ENCODE data around the gene UBASH3A.

Gene UBASH3A, protein sequence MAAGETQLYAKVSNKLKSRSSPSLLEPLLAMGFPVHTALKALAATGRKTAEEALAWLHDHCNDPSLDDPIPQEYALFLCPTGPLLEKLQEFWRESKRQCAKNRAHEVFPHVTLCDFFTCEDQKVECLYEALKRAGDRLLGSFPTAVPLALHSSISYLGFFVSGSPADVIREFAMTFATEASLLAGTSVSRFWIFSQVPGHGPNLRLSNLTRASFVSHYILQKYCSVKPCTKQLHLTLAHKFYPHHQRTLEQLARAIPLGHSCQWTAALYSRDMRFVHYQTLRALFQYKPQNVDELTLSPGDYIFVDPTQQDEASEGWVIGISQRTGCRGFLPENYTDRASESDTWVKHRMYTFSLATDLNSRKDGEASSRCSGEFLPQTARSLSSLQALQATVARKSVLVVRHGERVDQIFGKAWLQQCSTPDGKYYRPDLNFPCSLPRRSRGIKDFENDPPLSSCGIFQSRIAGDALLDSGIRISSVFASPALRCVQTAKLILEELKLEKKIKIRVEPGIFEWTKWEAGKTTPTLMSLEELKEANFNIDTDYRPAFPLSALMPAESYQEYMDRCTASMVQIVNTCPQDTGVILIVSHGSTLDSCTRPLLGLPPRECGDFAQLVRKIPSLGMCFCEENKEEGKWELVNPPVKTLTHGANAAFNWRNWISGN

DNA sequence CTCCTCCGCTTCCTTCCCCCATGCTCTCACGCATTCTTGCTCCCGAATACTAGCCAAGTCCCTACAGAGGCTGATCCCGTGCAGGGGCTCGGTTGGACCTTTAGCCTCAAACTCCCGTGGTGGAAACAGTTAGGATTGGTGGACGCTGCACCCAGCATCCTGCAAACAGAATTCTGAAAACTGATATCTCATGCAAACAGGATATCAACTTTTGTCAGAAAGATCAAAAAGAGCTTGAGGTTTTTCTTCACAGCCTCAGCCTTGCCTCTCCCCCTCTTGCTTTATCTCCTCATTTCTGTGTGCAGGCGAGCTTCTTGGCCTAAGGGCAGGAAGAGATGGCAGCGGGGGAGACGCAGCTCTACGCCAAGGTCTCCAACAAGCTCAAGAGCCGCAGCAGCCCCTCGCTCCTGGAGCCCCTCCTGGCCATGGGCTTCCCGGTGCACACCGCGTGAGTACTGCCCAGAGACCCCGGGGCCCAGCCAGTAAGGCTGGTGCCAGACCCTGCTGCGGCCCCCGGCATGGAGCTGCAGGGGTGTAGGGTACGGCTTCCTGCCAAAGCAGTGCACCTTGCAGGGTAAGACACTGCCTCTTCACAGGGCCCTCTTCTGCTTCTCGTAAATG, at the start of gene UBASH3A:
Gene UBASH3A (plus strand): TSS at position 292 of the 621 bp plus-strand sequence. CDS start 44 bp downstream, at position 336.
- no peak for DNase-seq (ENCODE audit: low read depth)

DNA sequence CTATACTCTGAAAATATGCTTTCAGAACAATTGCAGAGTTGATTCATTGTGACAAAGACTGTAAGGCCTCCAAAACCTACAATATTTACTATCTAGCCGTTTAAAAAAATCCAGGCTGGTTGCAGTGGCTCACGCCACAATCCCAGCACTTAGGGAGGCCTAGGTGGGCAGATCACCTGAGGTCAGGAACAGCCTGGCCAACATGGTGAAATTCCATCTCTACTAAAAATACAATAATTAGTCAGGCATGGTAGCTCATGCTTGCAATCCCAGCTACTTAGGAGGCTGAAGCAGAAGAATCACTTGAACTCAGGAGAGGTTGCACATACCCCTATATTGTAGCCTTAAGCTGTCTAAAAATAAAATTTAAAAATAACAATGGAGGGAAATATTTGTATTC, 47.7 kb upstream of the UBASH3A start:
- DNase-seq (ENCODE audit: low read depth) = no peak

DNA sequence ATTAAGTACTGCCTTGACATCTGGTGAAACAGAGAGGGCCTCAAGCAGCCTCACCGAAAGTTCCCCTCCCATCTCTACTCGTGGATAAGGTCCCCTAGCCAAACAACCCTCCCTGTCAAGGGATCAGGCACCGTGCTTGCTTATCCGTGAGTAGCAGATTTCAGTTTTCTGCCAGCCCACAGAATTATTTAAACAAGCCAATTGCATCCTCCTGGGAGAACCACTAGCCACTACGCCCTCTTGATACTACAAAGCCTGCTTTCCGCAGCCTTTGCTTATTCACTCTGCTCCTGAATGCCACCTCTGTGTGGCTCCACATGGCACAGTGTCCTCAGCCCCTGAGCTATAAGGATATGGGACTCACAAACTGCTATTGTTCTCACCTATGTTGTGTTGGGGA, 47.1 kb upstream of the UBASH3A start:
- DNase-seq (ENCODE audit: low read depth) = no peak

DNA sequence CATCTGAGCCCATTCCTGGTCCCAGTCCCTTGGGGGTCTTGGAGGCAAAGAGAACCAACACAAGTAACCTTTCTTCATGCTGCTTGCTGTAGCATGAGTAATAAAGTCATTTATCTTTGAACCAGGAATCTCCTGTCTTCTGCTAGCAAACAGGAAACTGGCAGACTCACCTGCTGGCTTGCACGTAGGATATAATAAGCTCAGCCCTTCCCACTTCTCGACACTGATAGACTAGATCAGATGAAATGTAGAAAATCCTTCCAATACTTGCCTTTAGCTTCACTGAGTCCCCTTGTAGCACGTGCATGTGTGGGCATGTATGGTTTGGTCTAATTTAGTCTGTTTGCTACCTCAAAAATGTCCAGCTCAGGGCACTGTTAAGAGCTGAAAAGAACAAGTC, 46.4 kb upstream of the UBASH3A start:
- no peak for DNase-seq (ENCODE audit: low read depth)

DNA sequence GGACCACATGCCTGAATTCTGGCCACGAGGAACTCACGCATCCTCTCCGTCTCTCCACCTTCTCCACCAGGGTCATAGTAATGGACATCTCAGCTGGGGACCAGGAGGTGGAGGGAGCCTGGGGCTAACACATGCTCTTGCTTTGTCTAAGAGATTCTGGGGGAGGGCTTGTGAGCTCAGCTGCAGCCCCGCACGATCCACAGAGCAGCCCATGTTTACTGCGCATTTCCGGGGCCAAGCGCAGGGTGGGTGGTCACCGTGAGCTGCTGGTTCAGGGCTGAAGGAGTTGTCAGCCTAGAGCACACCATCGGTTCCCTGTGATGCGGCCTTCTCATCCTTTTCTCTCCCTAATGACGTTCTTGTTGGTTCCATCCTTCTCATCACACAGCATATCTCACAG, 45.4 kb upstream of the UBASH3A start:
- DNase-seq (ENCODE audit: low read depth) = no peak

DNA sequence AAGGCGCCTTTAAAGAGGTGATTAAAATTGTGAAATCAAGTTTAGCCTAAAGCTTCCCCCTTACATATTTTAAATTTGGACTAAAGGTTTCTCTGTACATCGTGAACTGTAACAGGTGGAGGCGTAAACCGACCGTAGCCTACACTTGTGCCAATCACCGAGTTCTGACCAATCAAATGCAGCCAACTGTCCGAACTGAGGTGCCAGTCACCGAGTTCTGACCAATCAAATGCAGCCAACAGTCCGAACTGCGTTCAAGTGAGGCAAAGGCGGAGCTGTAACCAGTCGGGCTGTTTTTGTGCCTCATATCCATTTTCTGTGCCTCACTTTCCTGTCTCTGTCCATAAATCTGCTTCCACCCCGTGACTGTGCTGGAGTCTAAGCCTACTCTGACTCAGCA, 44.8 kb upstream of the UBASH3A start:
- no peak for DNase-seq (ENCODE audit: low read depth)

DNA sequence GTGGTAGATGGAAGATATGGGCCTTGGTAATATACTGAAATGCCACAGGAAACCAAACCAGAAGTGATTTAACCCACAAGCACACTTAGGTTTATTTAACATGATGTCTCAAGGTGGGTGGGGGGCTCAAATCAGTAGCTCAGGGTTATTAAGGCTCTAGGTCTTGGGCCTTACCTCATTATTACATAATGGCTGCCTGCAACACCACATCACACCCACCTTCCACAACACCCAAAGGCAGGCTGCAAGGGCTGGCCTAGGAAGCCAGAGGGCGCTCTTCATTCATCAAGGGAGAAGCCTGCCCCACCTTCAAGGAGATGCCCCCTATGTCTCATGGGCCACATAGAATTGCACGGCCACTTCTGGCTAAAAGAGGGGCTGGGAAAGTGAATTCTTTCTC, 43.4 kb upstream of the UBASH3A start:
- no peak for DNase-seq (ENCODE audit: low read depth)

DNA sequence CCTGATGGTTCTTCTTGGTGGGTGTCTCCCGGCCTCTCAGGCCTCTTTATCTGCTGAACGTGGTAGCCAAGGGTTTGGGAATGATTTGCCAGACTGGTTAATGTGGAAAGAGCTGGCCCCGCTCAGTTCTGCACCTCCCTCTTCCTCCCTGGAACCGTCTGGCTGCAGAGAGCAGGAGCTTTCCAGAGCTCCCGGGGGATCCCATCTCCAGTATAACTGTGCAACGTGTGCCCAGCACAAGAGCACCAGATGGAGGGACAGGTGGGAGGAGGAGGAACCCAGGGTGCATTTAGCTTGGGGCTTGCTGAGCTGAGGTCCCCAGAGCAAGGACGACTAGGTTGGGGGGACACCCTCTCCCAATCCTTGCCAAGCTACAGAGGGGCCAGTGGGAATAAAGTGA, 42.4 kb upstream of the UBASH3A start:
- DNase-seq (ENCODE audit: low read depth) = no peak

DNA sequence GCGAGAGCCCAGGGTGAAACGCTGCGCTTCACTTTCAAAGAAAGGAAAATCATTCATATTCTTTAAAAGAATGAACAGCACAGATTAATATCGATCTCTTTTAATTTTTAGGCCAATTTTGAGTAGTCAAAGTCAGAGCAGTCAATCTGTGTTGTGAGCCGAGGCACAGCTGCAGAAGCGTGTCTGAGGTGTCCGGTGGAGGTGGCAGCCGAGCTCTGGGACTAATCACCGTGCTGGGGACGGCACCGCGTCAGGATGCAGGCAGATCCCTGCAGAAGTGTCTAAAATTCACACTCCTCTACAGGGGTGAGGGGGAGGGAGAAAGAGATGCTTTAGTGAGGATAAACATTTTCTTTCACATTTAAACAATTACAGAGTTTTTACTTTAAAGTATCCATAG, 41.5 kb upstream of the UBASH3A start:
- no peak for DNase-seq (ENCODE audit: low read depth)

DNA sequence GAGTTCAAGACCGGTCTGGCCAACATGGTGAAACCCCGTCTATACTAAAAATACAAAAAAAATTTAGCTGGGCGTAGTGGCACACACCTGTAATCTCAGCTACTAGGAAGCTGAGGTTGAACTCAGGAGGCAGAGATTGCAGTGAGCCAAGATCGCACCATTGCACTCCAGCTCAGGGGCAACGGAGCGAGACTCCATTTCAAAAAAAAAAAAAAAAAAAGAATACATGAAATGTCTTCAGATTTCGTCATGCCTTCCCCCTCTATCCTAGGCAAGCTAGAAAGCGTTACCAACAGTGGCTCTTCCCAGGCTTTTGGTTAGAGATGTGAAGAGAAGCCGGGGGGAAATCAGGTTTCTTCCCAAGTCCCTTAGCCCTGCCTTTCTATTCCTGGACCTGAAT, 41.0 kb upstream of the UBASH3A start:
- no peak for DNase-seq (ENCODE audit: low read depth)

DNA sequence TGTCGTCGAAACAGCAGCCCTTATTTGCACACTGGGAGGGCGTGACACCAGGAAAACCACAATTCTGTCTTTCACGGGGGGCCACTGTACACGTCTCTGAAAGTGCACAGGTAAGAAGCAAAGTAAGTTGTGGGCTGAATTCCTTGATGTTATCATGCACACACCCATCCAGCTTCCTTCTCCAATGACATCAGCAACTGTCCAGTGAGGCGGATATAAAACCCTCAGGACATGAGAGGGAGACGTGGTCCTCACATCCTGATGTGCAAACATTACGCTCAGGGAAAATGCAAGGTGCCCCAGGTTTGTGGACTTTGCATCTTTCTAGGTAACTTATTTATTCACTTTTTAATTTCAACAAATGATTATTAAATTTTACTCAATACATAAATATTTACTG, 40.4 kb upstream of the UBASH3A start:
- DNase-seq (ENCODE audit: low read depth) = no peak

DNA sequence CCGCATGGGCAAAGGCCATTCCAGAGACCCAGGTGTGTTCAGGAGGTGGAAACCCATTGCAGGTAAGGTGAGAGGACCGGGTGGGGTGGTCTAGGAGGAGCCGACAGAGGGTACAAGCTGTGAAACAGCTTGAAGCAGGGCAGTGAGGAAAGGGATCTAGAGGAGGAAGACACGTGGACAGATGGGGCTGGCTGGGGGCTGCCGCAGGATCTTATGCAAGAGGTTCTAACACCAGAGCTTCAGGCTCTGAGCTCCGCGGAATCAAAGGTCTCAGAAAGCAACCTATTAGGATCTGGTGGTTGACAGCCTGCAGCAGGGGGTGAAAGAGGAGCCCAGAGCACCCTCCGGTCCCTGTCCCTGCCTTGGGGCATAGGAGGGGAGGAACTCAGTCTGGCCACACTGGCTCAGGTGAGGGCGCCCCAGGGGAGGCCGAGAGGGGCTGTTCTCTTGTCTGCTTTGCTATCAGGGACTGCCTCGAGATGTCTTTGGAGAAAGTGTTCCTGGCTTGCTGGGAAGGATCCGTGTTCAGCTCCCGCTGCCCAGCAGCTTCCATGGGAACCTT, 39.3 kb upstream of the UBASH3A start:
- DNase-seq (ENCODE audit: low read depth) = no peak

DNA sequence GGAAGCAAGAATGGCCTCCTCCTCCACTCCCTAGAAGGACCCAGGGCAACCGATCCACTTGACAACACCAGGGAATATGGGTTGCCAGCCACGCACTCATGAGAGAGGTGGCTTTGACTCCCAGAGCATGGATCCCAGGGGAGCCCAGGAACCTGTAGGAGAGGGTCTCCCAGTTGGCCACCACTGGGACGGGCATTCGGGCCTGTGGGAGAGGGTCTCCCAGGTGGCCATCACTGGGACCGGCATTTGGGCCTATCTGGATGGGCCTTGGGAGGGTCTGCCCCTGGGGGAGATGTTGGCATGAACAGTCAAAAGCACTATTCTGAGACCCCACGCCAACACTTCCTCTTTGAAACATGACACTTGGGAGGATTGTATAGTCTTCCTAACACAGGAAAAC, 37.9 kb upstream of the UBASH3A start:
- no peak for DNase-seq (ENCODE audit: low read depth)

DNA sequence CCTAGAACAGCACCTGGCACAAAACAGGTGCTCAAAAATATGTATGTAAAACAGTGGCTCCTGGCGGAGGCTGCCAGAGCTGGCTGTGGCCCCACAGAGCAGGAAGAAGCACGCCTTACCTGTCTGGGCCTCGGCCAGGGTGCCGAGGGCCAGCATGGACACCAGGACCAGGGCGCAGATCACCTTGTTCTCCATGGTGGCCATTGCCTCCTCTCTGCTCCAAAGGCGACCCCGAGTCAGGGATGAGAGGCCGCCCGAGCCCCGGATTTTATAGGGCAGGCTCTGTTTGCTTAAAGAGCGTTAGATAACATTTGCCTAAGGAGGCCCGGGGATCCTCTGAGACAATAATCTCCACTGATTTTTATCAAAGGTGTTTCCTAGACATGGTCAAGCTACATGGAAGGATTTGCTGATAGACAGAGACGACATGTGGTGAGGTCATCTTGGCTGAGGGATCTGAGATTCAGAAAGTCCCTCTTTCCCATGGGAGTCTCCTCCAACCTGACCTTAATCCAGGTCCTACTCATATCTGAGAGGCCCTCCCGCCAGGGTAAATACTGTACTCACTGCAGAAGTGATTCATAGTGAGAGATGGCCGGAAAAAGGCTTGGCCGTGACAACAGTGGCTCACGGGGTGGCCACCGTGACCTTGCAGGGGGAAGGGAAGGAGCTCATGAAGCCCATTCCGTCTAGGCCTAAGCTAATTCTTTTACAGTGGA, 37.3 kb upstream of the UBASH3A start, which contains the start of gene TFF1:
Gene TFF1 (minus strand): TSS at position 244 of the 719 bp plus-strand sequence. CDS start 40 bp downstream, at position 204.
- peak; percentile 37 for DNase-seq (ENCODE audit: low read depth)

DNA sequence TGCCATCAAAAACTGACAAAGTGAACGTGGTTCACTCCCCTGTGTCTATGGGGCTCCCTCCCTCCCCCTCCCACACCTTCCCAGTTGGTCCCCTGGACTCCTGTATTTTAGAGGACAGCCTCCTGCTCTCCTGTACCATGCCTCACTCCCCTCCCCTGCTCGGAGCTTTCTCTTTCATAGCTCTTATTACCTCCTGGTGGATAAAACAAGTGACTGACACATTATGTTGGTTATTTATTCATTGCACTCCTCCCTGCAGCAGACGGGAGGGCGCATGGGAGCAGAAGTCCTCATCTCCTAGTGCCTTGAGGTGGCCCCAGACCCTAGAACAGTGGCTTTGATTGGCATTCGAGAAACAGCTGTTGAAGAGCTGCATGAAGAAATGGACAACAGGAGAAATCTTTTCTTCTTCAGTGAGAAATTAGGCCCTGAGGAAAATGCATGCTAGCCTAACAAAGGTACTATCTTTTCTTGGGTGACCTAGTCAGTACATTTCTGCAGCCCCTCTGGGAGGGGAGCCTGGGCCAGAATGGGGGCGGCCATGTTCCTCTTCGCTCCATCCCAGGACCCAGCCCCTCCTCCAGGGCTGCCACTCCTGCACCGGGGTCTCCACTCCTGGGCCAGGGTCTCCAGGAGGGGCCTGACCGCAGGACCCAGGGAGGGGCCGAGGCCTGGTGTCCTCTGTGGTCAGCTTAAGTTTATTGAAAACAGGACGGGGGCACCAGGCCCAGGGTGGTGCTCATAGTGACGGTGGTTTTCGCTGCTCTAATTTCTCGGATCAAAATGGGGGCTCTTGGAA, 36.1 kb upstream of the UBASH3A start:
- no peak for DNase-seq (ENCODE audit: low read depth)

DNA sequence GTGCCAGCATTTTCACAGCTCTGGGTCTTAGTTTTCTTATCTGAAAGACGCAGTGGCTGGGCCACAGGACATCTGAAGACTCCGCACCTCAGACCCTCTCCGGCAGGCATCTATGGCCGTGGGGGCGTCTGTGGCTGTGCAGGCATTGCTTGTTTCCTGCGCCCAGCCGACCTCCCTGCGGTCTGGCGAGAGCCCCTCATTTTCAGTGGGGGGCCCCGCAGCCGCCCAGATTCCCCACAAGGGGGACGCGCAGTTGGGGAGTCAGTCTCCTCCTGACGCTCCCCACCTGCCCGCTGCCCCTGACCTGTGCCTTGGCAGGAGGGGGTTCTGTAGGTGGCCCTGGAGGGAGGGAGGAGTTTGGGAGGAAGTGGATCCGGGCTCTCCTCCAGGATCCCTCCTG, 33.9 kb upstream of the UBASH3A start:
- no peak for DNase-seq (ENCODE audit: low read depth)

DNA sequence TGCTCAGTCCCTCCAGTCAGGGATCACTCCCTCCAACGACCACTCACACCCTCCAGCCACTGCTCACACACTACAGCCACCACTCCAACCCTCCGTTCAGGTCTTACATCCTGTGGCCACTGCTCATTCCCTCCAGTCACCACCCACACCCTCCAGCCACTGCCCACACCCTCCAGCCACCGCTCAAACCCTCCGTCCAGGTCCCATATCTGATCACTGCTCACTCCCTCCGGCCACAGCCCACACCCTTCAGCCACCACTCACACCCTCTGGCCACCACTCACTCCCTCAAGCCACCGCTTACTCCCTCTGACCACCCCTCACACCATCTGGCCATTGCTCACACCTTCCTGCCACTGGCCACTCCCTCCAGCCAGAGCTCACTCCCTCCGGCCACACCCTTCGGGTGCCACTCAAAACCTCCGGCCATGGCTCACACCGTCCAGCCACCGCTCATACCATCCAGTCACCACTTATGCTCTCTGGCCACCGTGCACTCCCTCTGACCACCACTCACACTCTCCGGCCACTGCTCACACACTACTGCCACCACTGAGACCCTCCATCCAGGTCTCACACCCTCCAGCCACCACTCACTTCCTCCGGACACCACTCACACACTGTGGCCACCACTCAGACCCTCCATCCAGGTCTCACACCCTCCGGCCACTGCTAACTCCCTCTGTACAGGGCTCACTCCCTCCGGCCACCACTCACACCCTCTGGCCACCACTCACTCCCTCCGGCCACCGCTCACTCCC, 32.6 kb upstream of the UBASH3A start:
- DNase-seq (ENCODE audit: low read depth) = no peak

DNA sequence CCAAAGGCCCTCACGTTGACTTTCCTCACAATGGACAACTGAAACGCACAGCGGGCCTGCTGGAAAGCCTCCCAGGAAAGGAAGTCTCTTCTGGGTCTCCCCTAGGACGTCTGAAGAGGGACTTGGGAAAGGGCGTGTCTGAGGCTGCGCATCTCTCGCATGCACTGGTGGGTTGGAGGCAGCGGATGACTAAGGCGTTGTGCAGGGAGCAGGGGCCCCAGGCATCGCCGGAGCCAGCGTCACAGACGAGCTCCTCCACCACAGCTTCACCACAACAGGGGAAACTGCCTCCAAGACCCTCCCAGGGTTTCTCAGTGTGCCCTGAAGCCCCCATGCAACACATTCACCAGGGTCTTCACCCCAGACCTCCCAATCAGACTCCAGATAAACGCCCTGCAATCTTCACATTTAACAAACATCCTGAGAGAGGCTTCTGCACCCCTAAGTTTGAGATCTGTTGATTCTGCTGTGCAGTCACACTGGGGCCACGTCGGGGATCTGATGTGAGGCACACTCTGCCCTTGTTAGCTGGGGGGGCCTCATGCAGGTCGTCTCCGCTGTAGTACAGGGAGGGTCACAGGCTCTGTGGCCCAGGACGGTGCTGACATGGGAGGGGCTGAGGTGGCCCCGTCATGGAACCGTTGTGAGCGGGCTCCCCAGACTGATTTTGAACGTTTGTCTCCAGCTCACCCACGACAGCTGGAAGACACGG, 30.4 kb upstream of the UBASH3A start:
- DNase-seq (ENCODE audit: low read depth) = no peak

DNA sequence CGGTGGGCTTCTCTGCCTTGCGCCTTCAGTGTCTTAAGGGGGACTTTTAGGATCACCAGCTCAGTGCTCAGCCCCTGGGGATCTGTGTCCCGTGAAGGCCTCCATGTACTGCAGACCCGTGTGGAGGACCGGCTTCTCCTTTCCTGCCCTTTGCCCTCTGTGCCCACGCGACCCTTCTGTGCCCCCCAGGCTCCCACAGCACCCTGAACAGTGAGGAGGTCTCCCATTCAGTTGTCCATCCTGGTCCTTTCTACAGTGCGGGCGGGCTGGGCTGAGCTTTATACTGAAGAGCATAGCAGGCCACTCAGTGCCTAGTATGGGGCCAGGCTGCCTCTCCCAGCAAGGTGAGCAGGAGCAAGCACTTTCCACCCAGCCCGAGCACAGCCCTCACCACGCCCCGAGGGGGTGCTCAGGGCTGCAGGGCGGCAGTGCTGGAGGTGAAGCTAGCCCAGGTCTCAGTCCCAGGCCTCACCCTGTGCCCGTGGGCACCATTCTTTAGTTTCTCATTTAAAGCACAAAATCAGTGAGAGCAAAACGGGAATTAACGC, 29.7 kb upstream of the UBASH3A start:
- no peak for DNase-seq (ENCODE audit: low read depth)

DNA sequence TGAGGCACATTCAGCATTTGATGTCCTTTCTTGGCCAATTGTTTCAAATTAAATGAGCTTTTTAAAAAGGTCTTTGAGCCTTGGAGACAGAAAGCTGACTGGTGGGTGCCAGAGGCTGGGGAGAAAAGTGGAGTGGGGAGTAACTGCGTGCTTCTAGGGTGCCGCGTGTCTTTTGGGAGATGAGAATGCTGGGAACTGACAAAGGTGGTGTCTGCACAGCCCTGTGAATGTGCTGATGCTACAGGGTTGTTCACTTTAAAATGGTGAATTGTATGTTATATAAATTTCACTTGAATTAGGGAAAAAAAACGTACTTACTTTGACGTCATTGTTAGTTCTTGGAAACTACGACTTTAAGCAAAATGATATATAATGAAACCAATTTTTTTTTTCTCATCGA, 29.2 kb upstream of the UBASH3A start:
- no peak for DNase-seq (ENCODE audit: low read depth)

Data from ELR (cell line).